Esophagus muscularis mucosa (tissue), 4 donors: ENCODE results near the gene GALNT1. TPM values are rescaled to one million over a fixed set of nuclear protein-coding genes. Genes with fewer than 3 reads are reported as not detected.

ENCODE experiments used
- DNase-seq: peaks from one replicate; pipeline ENCODE4 v3.0.0-alpha.2; 2017; ENCODE audit errors: extremely low spot score
- H3K27ac ChIP-seq, 4 donors: fragments of 200-600 bp; sonication (generic); replicated peaks in 1 of 4; 1 replicate in 3 of 4; 2 replicates in 1 of 4; pipeline ENCODE4 v1.5.1; 2016 to 2019; ENCODE audit warnings: mild to moderate bottlenecking in 1 of 4
- H3K27me3 ChIP-seq, 4 donors: fragments of 200-600 bp; sonication (generic); one replicate each; pipeline versions ENCODE4 v1.5.1 to v1.6.0; 2016 to 2019
- H3K36me3 ChIP-seq, 4 donors: fragments of 200-600 bp; sonication (generic); one replicate each; pipeline ENCODE4 v1.5.1; 2016 to 2019
- H3K4me1 ChIP-seq, 4 donors: fragments of 200-600 bp; sonication (generic); one replicate each; pipeline ENCODE4 v1.5.1; 2016 to 2019
- H3K4me3 ChIP-seq, 4 donors: fragments of 200-600 bp; sonication (generic); 1 replicate in 2 of 4; 2 replicates in 2 of 4; pipeline ENCODE4 v1.5.1; 2016 to 2019; ENCODE audit warnings: mild to moderate bottlenecking in 4 of 4, moderate library complexity in 1 of 4
- H3K9me3 ChIP-seq, 4 donors: fragments of 200-600 bp; sonication (generic); 1 replicate in 3 of 4; 2 replicates in 1 of 4; pipeline ENCODE4 v1.5.1; 2016 to 2019
- CTCF ChIP-seq, 3 experiments: fragments of 200-600 bp in 2 of 3; fragments of 450-650 bp in 1 of 3; sonication (generic) in 2 of 3; IDR thresholded peaks; one replicate each; pipeline ENCODE4 v1.5.1; 2017 to 2019; ENCODE audit warnings: antibody characterized with exemption in 3 of 3, mild to moderate bottlenecking in 2 of 3, moderate library complexity in 1 of 3
- EP300 ChIP-seq: sonication (generic); formaldehyde crosslinking; IDR thresholded peaks from one replicate; pipeline ENCODE4 v1.6.1; 2017; ENCODE audit warnings: antibody characterized with exemption
- POLR2A ChIP-seq: fragments of 450-650 bp; IDR thresholded peaks from one replicate; pipeline ENCODE4 v1.6.1; 2017; ENCODE audit warnings: antibody characterized with exemption, moderate library complexity, mild to moderate bottlenecking, low read depth
- POLR2AphosphoS5 ChIP-seq, 2 donors: sonication (generic); formaldehyde crosslinking; IDR thresholded peaks; one replicate each; pipeline ENCODE4 v1.6.1; 2017; ENCODE audit warnings: antibody characterized with exemption in 2 of 2
- WGBS: methylation state at CpG from one replicate; pipeline ENCODE4 v1.1.5; 2018; 5-methylcytosine and 5-hydroxymethylcytosine counted together
- intact Hi-C: fragments of 100-400 bp; cut with DNase I; formaldehyde crosslinking; loops from one replicate; pipeline ENCODE4 v1.15.1; 2023
- total RNA-seq, 4 donors: library from RNA; depleted of rRNA; stranded (reverse); fragments of >200 nt; gene quantifications; one replicate each; pipeline versions ENCODE4 v1.1.0 to v1.2.1, GENCODE V29; 2016

The GALNT1 gene
- total RNA-seq, 4 donors from 2014 or later, result 26.4 to 34.5 (median 31.6) TPM

- WGBS, result 84% methylated on average over 1 of the region's 1 CpG
- no peak for DNase-seq
- Histone ChIP-seq H3K36me3 (no peaks in the 10 kb centered on the region), H3K4me3 (no peak overlapping the region), H3K4me1 (peaks cover 24 to 54% (median 44%) of the 10 kb centered on the region in 4 donors), H3K9me3 (no peaks in the 10 kb centered on the region), H3K27me3 (no peaks in the 10 kb centered on the region), H3K27ac (no peak overlapping the region)
- intact Hi-C loops, result no loop called here
- no peak for TF ChIP-seq POLR2A
- TF ChIP-seq POLR2AphosphoS5 (IDR thresholded peaks at IDR 0.05), result no peak
- TF ChIP-seq CTCF (IDR thresholded peaks at IDR 0.05), result no peak
- no peak for TF ChIP-seq EP300
These were observed 30.0 kb downstream of the GALNT1 start for GRCh38 chr18:35611518-35611917.

GRCh38 chr18:35616074-35616473, 34.5 kb downstream of the GALNT1 start:
- 92% methylated on average over 2 of the region's 2 CpGs for WGBS
- Histone ChIP-seq H3K27ac (no peak overlapping the region), H3K9me3 (no peaks in the 10 kb centered on the region), H3K27me3 (no peaks in the 10 kb centered on the region), H3K4me3 (no peak overlapping the region), H3K4me1 (peaks cover 40 to 66% (median 51%) of the 10 kb centered on the region in 4 donors), H3K36me3 (no peaks in the 10 kb centered on the region)
- no peak for DNase-seq
- intact Hi-C loops, result no loop called here
- TF ChIP-seq POLR2AphosphoS5 (IDR thresholded peaks at IDR 0.05) (no peak), CTCF (IDR thresholded peaks at IDR 0.05) (no peak)

- intact Hi-C loops, result no loop called here
- Histone ChIP-seq H3K27me3 (no peaks in the 10 kb centered on the region), H3K36me3 (no peaks in the 10 kb centered on the region), H3K4me3 (no peak overlapping the region), H3K4me1 (peaks cover 35 to 59% (median 44%) of the 10 kb centered on the region in 4 donors), H3K9me3 (no peaks in the 10 kb centered on the region), H3K27ac (peak overlapping the region in 2 of 4 donors; percentile 32 to 36)
- WGBS, result 53% methylated on average over 6 of the region's 6 CpGs
- no peak for DNase-seq
- TF ChIP-seq EP300, result no peak
- peak in 1 of 2 donors; percentile 38 for TF ChIP-seq POLR2AphosphoS5 (IDR thresholded peaks at IDR 0.05)
- no peak for TF ChIP-seq CTCF (IDR thresholded peaks at IDR 0.05)
- TF ChIP-seq POLR2A, result no peak
These were observed 35.3 kb downstream of the GALNT1 start for GRCh38 chr18:35616664-35617423.

GRCh38 chr18:35617865-35618264, 36.3 kb downstream of the GALNT1 start:
- Histone ChIP-seq H3K27ac (no peak overlapping the region), H3K9me3 (no peaks in the 10 kb centered on the region), H3K27me3 (no peaks in the 10 kb centered on the region), H3K4me3 (no peak overlapping the region), H3K4me1 (peaks cover 35 to 53% (median 41%) of the 10 kb centered on the region in 4 donors), H3K36me3 (no peaks in the 10 kb centered on the region)
- 89% methylated on average over 1 of the region's 1 CpG for WGBS
- intact Hi-C loops, result no loop called here
- no peak for DNase-seq
- no peak for TF ChIP-seq POLR2AphosphoS5 (IDR thresholded peaks at IDR 0.05)

DNA sequence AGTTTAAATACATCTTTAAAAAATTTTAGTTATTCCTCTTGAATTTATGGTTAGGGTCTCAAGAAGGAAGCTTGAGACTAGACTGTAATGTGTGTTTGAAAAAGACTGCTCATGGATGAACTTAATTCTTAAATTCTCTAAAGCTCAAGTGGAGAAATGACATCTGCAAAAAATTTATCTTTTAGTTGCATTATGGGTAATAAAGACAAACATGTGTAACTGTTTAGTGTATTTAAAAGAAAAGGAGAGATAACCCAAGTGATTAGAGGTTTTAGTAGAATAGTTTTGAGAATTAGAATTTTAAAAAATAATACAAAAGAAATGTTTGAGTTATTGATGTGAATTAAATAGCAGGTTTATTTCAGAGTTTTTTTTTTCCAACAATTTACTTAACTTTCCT, 36.7 kb downstream of the GALNT1 start:
- Histone ChIP-seq H3K36me3 (no peaks in the 10 kb centered on the region), H3K4me3 (no peak overlapping the region), H3K9me3 (no peaks in the 10 kb centered on the region), H3K27ac (no peak overlapping the region), H3K4me1 (peaks cover 35 to 49% (median 40%) of the 10 kb centered on the region in 4 donors), H3K27me3 (no peaks in the 10 kb centered on the region)
- intact Hi-C loops, result no loop called here
- TF ChIP-seq EP300 (no peak), POLR2AphosphoS5 (IDR thresholded peaks at IDR 0.05) (no peak), POLR2A (no peak), CTCF (IDR thresholded peaks at IDR 0.05) (no peak)
- no peak for DNase-seq
